Retinal pigment epithelial cell (primary cell): ENCODE results near the gene NOS1AP.
"Not testable (repeated sequence)": the region's sequence is repeated elsewhere in the genome, so short reads cannot be mapped to it uniquely, and the experiment has no call there.

Source experiments
- DNase-seq: peaks from one replicate; pipeline ENCODE4 v3.0.0-alpha.2; 2010; ENCODE audit warnings: low read depth
- H3K4me3 ChIP-seq: 2 replicates; pipeline ENCODE4 v1.5.1; 2011; ENCODE audit warnings: mild to moderate bottlenecking, low read length, control low read depth, moderate library complexity
- CTCF ChIP-seq: conservative IDR thresholded peaks from 2 replicates; pipeline ENCODE4 v1.5.1; 2011; ENCODE audit warnings: low read depth, low read length, control low read depth, inconsistent platforms

Gene NOS1AP

GRCh38 chr1:162079030-162079429, 9.5 kb downstream of the NOS1AP start:
- DNase-seq = no peak
- TF ChIP-seq CTCF = no peak

GRCh38 chr1:162080472-162081015, 11.1 kb downstream of the NOS1AP start:
- DNase-seq = no peak
- TF ChIP-seq CTCF = no peak
- no peak overlapping the region for H3K4me3 ChIP-seq

More at GRCh38 chr1:162079030-162079429, 9.5 kb downstream of the NOS1AP start:
- no peak overlapping the region for H3K4me3 ChIP-seq

- H3K4me3 ChIP-seq = no peak overlapping the region
- TF ChIP-seq CTCF = no peak
- DNase-seq = peak; percentile 58
Observed at GRCh38 chr1:162081316-162081715, 11.8 kb downstream of the NOS1AP start.

- not testable (repeated sequence) for H3K4me3 ChIP-seq, DNase-seq
Observed at GRCh38 chr1:162082080-162082479, 12.6 kb downstream of the NOS1AP start.

- DNase-seq = no peak
- H3K4me3 ChIP-seq = no peak overlapping the region
- no peak for TF ChIP-seq CTCF
Observed at GRCh38 chr1:162083273-162083672, 13.8 kb downstream of the NOS1AP start.

- H3K4me3 ChIP-seq = no peak overlapping the region
- DNase-seq = no peak
- no peak for TF ChIP-seq CTCF
Observed at GRCh38 chr1:162085991-162086390, 16.5 kb downstream of the NOS1AP start.

GRCh38 chr1:162087111-162087510, 17.6 kb downstream of the NOS1AP start:
- DNase-seq = no peak
- no peak overlapping the region for H3K4me3 ChIP-seq
- TF ChIP-seq CTCF = no peak

- H3K4me3 ChIP-seq = no peak overlapping the region
- no peak for TF ChIP-seq CTCF
- DNase-seq = no peak
Observed at GRCh38 chr1:162087574-162087973, 18.1 kb downstream of the NOS1AP start.
